ENCODE measurements around the gene SPNS3.

The SPNS3 gene

GRCh38 chr17:4492721-4493561 is 59.2 kb downstream of the SPNS3 start:
- POLR2A ChIA-PET = no interaction called here
- peak; percentile 61 for DNase-seq (ENCODE audit: extremely low spot score)
- TF ChIP-seq CTBP1 (IDR thresholded peaks at IDR 0.05; ENCODE audit: borderline replicate concordance) = no peak
- no peak for TF ChIP-seq BHLHE40 (IDR thresholded peaks at IDR 0.05; ENCODE audit: borderline replicate concordance)
- no peak for TF ChIP-seq FOXA1 (IDR thresholded peaks at IDR 0.05)
- TF ChIP-seq SP1 (IDR thresholded peaks at IDR 0.05) = no peak
- TF ChIP-seq ELF4 (IDR thresholded peaks at IDR 0.05) = no peak
- no peak for TF ChIP-seq HDGF (IDR thresholded peaks at IDR 0.05; ENCODE audit: borderline replicate concordance)
- no peak for TF ChIP-seq NFRKB (IDR thresholded peaks at IDR 0.05)
- TF ChIP-seq SUZ12 (IDR thresholded peaks at IDR 0.05) = no peak
- no peak for TF ChIP-seq L3MBTL2 (conservative IDR thresholded peaks at IDR 0.05)
- no peak for TF ChIP-seq FOXK2 (IDR thresholded peaks at IDR 0.05)
- TF ChIP-seq FOXM1 (IDR thresholded peaks at IDR 0.05; ENCODE audit: borderline replicate concordance) = no peak
- TF ChIP-seq ARNT (IDR thresholded peaks at IDR 0.05) = no peak
- no peak for TF ChIP-seq TARDBP (IDR thresholded peaks at IDR 0.05)
- CTCF ChIA-PET = no interaction called here

GRCh38 chr17:4497101-4497824 is 63.5 kb downstream of the SPNS3 start:
- no peak for DNase-seq (ENCODE audit: extremely low spot score)
- ChIA-PET CTCF (interaction anchor here (0.9 kb wide), 1 partner anchor 58 kb away, joined by 3 read pairs; the partner anchor contains the start of gene MYBBP1A), POLR2A (no interaction called here)
- no peak for TF ChIP-seq LEF1 (IDR thresholded peaks at IDR 0.05; ENCODE audit: borderline replicate concordance)
- TF ChIP-seq BHLHE40 (IDR thresholded peaks at IDR 0.05; ENCODE audit: borderline replicate concordance) = no peak
- TF ChIP-seq L3MBTL2 (conservative IDR thresholded peaks at IDR 0.05) = no peak
- TF ChIP-seq SUZ12 (IDR thresholded peaks at IDR 0.05) = no peak
- no peak for TF ChIP-seq PKNOX1 (IDR thresholded peaks at IDR 0.05)
- no peak for TF ChIP-seq ZNF384 (IDR thresholded peaks at IDR 0.05)
- no peak for TF ChIP-seq HDGF (IDR thresholded peaks at IDR 0.05; ENCODE audit: borderline replicate concordance)
- TF ChIP-seq TARDBP (IDR thresholded peaks at IDR 0.05) = no peak
- TF ChIP-seq SP1 (IDR thresholded peaks at IDR 0.05) = no peak
- no peak for TF ChIP-seq FOXK2 (IDR thresholded peaks at IDR 0.05)
- no peak for TF ChIP-seq ELF4 (IDR thresholded peaks at IDR 0.05)
- TF ChIP-seq FOXM1 (IDR thresholded peaks at IDR 0.05; ENCODE audit: borderline replicate concordance) = no peak
- no peak for TF ChIP-seq NFRKB (IDR thresholded peaks at IDR 0.05)
- TF ChIP-seq FOXA1 (IDR thresholded peaks at IDR 0.05) = no peak
- no peak for TF ChIP-seq ARNT (IDR thresholded peaks at IDR 0.05)
- no peak for TF ChIP-seq CTBP1 (IDR thresholded peaks at IDR 0.05; ENCODE audit: borderline replicate concordance)

GRCh38 chr17:4498461-4499397 is 65.0 kb downstream of the SPNS3 start, which contains the start of gene SPNS2:
SPNS2 (plus strand) TSS chr17:4498881; CDS start chr17:4499048, 167 bp downstream.
- TF ChIP-seq HDGF (IDR thresholded peaks at IDR 0.05; ENCODE audit: borderline replicate concordance) (no peak), FOXM1 (IDR thresholded peaks at IDR 0.05; ENCODE audit: borderline replicate concordance) (no peak), FOXA1 (IDR thresholded peaks at IDR 0.05) (no peak), NFRKB (IDR thresholded peaks at IDR 0.05) (no peak)
- POLR2A ChIA-PET = interaction anchor here (0.7 to 0.9 kb wide), 5 partner anchors 12 to 442 kb away, joined by 3 to 6 read pairs (median 3); partner anchors contain the start of genes CYB5D2, RNF167 and SLC25A11
- peak; percentile 94 for DNase-seq (ENCODE audit: extremely low spot score)
- CTCF ChIA-PET = interaction anchor here (0.5 to 1.0 kb wide), 2 partner anchors 11 to 80 kb away, joined by 3 to 4 read pairs; no protein-coding TSS in a partner anchor

- TF ChIP-seq ZNF384 (IDR thresholded peaks at IDR 0.05) (no peak), HDGF (IDR thresholded peaks at IDR 0.05; ENCODE audit: borderline replicate concordance) (no peak), FOXK2 (IDR thresholded peaks at IDR 0.05) (no peak), SP1 (IDR thresholded peaks at IDR 0.05) (no peak)
- CTCF ChIA-PET = interaction anchor here (0.6 to 1.0 kb wide), 4 partner anchors 28 to 108 kb away, joined by 3 to 8 read pairs (median 4); no protein-coding TSS in a partner anchor
- POLR2A ChIA-PET = interaction anchor here (0.7 to 1.5 kb wide), 8 partner anchors 10 to 441 kb away, joined by 3 to 6 read pairs (median 3); partner anchors contain the start of genes CYB5D2, MYBBP1A, RNF167 and SLC25A11
- DNase-seq (ENCODE audit: extremely low spot score) = peak; percentile 17
Observed at GRCh38 chr17:4499431-4500190, 65.9 kb downstream of the SPNS3 start.

- POLR2A ChIA-PET = interaction anchor here (0.8 to 1.5 kb wide), 3 partner anchors 10 to 55 kb away, joined by 3 read pairs; partner anchors contain the start of gene MYBBP1A
Observed at GRCh38 chr17:4500191-4500571, 66.4 kb downstream of the SPNS3 start.

More at GRCh38 chr17:4500191-4500571, 66.4 kb downstream of the SPNS3 start:
- DNase-seq (ENCODE audit: extremely low spot score) = no peak
- TF ChIP-seq ARNT (IDR thresholded peaks at IDR 0.05) (no peak), TARDBP (IDR thresholded peaks at IDR 0.05) (no peak), LEF1 (IDR thresholded peaks at IDR 0.05; ENCODE audit: borderline replicate concordance) (no peak)
- CTCF ChIA-PET = interaction anchor here (0.6 to 1.1 kb wide), 4 partner anchors 27 to 107 kb away, joined by 3 to 8 read pairs (median 3); no protein-coding TSS in a partner anchor
